Measurements from ENCODE around the gene RPS15A. TPM values are rescaled to one million over a fixed set of nuclear protein-coding genes. Genes with fewer than 3 reads are reported as not detected.

RPS15A gene
- total RNA-seq = 598 and 1,043 TPM in 2 replicates

GRCh38 chr16:18789850-18790706 lies at the start of gene RPS15A:
TSS of gene RPS15A (minus strand) at chr16:18790334. CDS start at chr16:18789113, 1,221 bp downstream.

DNA sequence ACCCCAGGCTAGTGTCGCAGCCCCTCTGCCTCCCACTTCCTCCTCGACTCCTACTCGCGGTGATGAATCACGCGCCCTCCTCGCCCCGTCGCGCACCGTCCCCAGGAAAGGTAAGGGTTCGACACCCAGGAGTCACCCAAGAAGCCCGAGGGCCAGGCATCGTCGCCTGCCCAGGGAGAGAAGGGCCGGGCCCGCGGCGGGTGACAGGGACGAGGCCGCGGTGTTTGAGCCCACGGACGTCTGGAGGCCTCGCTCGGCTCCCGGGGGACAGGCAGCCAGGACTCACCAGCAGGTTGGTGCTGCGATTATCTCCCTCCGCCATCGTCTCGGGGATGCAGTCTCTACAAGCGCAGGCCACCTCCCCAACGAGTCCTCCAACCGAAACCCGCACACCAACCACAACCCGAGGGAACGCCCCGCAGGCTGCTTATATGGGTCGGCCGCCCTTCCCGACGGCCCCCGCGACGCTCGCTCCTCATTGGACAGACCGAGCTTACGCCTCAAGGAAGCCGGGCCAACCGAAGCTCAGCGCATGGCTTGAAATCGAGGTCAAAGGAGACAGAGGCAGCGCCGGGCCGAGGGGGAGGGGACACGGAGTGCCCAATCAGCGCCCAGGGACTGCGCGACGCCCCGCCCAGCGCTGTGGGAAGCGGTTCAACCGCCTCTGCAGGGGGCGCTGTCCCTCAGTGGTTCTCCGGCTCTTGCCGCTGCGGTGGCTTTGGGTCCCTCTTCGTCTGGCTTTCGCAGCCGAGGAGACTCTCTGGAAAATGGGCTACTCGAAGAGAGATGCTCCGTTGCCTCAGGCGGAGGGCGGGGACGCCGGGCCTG lies 11.2 kb upstream of the RPS15A start, which contains the start of gene ARL6IP1:
ARL6IP1 (minus strand) TSS at position 405 of the 828 bp plus-strand sequence; CDS start at position 322, 83 bp downstream.

Other genes with a start within 250 kb of the RPS15A start
- gene NOMO2, start 228.2 kb downstream of the RPS15A start, total RNA-seq = 87.9 and 97.8 TPM in 2 replicates
- 117 and 134 TPM in 2 replicates for gene ARL6IP1, start 11.2 kb upstream of the RPS15A start, total RNA-seq
- gene SMG1, start 136.1 kb upstream of the RPS15A start, total RNA-seq = 66.4 and 85.2 TPM in 2 replicates
- 0.81 and 0.97 TPM in 2 replicates for gene TMC7, start 193.6 kb upstream of the RPS15A start, total RNA-seq

Data from hair follicle dermal papilla cell (primary cell).